Measurements from ENCODE around the gene TBL3.
"Not testable (repeated sequence)": the region's sequence is repeated elsewhere in the genome, so short reads cannot be mapped to it uniquely, and the experiment has no call there.

TBL3 gene

GRCh38 chr16:1938910-1939309 lies 32.9 kb upstream of the TBL3 start:
- no peak for DNase-seq (ENCODE audit: extremely low read depth, low read depth)
- no peak overlapping the region for H3K4me3 ChIP-seq (replicated peaks; ENCODE audit: low read depth, low read length)
- TF ChIP-seq, protein P1, sequence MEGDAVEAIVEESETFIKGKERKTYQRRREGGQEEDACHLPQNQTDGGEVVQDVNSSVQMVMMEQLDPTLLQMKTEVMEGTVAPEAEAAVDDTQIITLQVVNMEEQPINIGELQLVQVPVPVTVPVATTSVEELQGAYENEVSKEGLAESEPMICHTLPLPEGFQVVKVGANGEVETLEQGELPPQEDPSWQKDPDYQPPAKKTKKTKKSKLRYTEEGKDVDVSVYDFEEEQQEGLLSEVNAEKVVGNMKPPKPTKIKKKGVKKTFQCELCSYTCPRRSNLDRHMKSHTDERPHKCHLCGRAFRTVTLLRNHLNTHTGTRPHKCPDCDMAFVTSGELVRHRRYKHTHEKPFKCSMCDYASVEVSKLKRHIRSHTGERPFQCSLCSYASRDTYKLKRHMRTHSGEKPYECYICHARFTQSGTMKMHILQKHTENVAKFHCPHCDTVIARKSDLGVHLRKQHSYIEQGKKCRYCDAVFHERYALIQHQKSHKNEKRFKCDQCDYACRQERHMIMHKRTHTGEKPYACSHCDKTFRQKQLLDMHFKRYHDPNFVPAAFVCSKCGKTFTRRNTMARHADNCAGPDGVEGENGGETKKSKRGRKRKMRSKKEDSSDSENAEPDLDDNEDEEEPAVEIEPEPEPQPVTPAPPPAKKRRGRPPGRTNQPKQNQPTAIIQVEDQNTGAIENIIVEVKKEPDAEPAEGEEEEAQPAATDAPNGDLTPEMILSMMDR (IDR thresholded peaks at IDR 0.05; ENCODE audit: low read depth, low read length, missing control alignments), result no peak

- H3K4me3 ChIP-seq (replicated peaks; ENCODE audit: low read depth, low read length); DNase-seq (ENCODE audit: extremely low read depth, low read depth): not testable (repeated sequence)
Observed at GRCh38 chr16:1939833-1940232, 32.0 kb upstream of the TBL3 start.

GRCh38 chr16:1940273-1941161 lies 31.3 kb upstream of the TBL3 start:
- no peak for DNase-seq (ENCODE audit: extremely low read depth, low read depth)
- no peak overlapping the region for H3K4me3 ChIP-seq (replicated peaks; ENCODE audit: low read depth, low read length)
- TF ChIP-seq, protein P1 (IDR thresholded peaks at IDR 0.05; ENCODE audit: low read depth, low read length, missing control alignments), result no peak

GRCh38 chr16:1941162-1942046 lies 30.4 kb upstream of the TBL3 start:
- no peak for DNase-seq (ENCODE audit: extremely low read depth, low read depth)
- TF ChIP-seq, protein P1 (IDR thresholded peaks at IDR 0.05; ENCODE audit: low read depth, low read length, missing control alignments), result no peak
- 0 out of 2 replicates have a peak overlapping the region, but pooled peaks have one; percentile 80 for H3K4me3 ChIP-seq (replicated peaks; ENCODE audit: low read depth, low read length)

DNA sequence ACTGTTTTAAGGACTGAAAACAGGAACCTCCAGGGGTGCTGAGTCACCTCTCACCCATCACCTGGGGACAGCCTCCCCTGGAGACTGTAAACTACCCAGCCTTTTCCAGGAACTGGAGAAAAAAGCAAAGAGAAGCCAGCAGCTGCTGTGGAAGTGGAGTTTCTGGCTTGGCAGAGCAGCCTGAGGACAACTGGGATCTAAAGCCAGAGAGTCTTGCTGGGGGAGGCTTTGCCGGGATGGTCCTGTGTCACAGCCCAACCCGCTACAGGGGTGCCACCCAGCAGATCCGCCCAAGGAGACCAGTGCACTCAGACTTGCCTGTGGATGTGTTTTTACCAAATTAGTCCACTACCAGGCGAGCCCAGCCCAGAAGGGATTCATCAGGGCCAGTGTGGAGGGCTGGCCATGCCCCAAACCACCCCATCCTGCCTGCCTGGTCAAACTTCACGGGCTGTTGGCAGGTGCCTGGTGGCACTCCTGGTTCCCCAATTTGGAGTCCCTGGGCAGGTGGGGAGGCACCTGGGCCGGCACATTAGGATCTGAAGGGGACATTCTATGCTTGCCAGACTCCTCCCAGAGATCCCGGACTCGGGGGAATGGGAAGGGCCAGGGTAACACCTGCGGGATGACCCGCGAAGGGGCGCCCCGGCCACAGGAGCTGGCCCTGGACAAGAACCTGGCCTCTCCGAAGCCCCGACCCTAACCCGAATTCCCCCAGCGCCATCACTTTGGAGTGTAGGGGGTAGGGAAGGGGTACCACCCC lies 29.6 kb upstream of the TBL3 start:
- no peak for DNase-seq (ENCODE audit: extremely low read depth, low read depth)
- TF ChIP-seq, protein P1 (IDR thresholded peaks at IDR 0.05; ENCODE audit: low read depth, low read length, missing control alignments), result no peak
- H3K4me3 ChIP-seq (replicated peaks; ENCODE audit: low read depth, low read length), result peak overlapping the region; percentile 80

GRCh38 chr16:1942810-1943726 lies 28.8 kb upstream of the TBL3 start, which contains the start of gene MSRB1:
Gene MSRB1, minus strand, starts transcription at chr16:1943199. Its CDS starts 43 bp downstream, at chr16:1943156.
- TF ChIP-seq, protein P1 (IDR thresholded peaks at IDR 0.05; ENCODE audit: low read depth, low read length, missing control alignments), result no peak
- peak within 1 kb of the TSS; percentile 80 for H3K4me3 ChIP-seq (replicated peaks; ENCODE audit: low read depth, low read length)
- DNase-seq (ENCODE audit: extremely low read depth, low read depth), result peak; percentile 90
